CD4-positive, alpha-beta T cell treated with Interleukin-15 for 1 hour (primary cell): Measurements from ENCODE around the gene MRGPRX4.

Experiments
- DNase-seq: peaks from one replicate; pipeline ENCODE4 v3.0.0-alpha.2; 2020

Gene MRGPRX4

GRCh38 chr11:18221274-18221876, 48.7 kb downstream of the MRGPRX4 start:
- DNase-seq = no peak

- DNase-seq = no peak
These were observed 50.3 kb downstream of the MRGPRX4 start for GRCh38 chr11:18222814-18223421.
